IMR-90 (cell line): ENCODE data around the gene OR2AP1. TPM values are rescaled to one million over a fixed set of nuclear protein-coding genes. Genes with fewer than 3 reads are reported as not detected.

Experiments
- ATAC-seq: fragments of 200-7000 bp; cut with Tn5 transposase; 2 replicates; pipeline ENCODE4 v1.9.1; 2020; ENCODE audit warnings: low read depth, mild to moderate bottlenecking, moderate library complexity
- BruUV-seq: library from RNA; stranded (reverse); fragments of 400-500 nt; replicated peaks from 2 replicates; lab custom pipeline; 2021; lab: Mats Ljungman, UMichigan
- CTCF ChIA-PET: fragments of 300-600 bp; formaldehyde crosslinking; extraction: SDS; loops from one replicate; lab custom pipeline; 2021; ENCODE audit warnings: antibody characterized with exemption; lab: Yijun Ruan, JAX
- POLR2A ChIA-PET: fragments of 300-600 bp; sonication (Branson Sonifier 250); formaldehyde crosslinking; loops from one replicate; lab custom pipeline; 2022; ENCODE audit warnings: antibody characterized with exemption; ENCODE audit not compliant: unreplicated experiment; lab: Charles Lee
- DNase-seq: peaks from one replicate; pipeline ENCODE4 v3.0.0; 2013
- H2AFZ ChIP-seq: replicated peaks from 2 replicates; pipeline ENCODE3; 2013; ENCODE audit warnings: low read length, mild to moderate bottlenecking; ENCODE audit not compliant: poor library complexity
- H2AK5ac ChIP-seq: 2 replicates; pipeline ENCODE4 v1.6.1; 2013; ENCODE audit warnings: low read depth, low read length, inconsistent platforms
- H2AK9ac ChIP-seq: replicated peaks from 2 replicates; pipeline ENCODE3; 2013; ENCODE audit warnings: mild to moderate bottlenecking, low read depth, low read length, moderate library complexity; ENCODE audit not compliant: poor library complexity
- H2BK120ac ChIP-seq: 2 replicates; pipeline ENCODE4 v1.6.1; 2013; ENCODE audit warnings: low read depth, low read length, inconsistent platforms
- H2BK15ac ChIP-seq: 3 replicates; pipeline ENCODE4 v1.6.1; 2013; ENCODE audit warnings: low read depth, low read length, inconsistent platforms
- H2BK20ac ChIP-seq: 2 replicates; pipeline ENCODE4 v1.6.1; 2013; ENCODE audit warnings: low read depth, mild to moderate bottlenecking, inconsistent platforms, low read length, moderate library complexity
- H2BK5ac ChIP-seq: 2 replicates; pipeline ENCODE4 v1.6.1; 2013; ENCODE audit warnings: mild to moderate bottlenecking, low read depth, low read length, inconsistent platforms; ENCODE audit not compliant: poor library complexity, severe bottlenecking
- H3K14ac ChIP-seq: replicated peaks from 2 replicates; pipeline ENCODE4 v1.6.1; 2013; ENCODE audit warnings: low read depth, low read length, inconsistent platforms
- H3K18ac ChIP-seq: 2 replicates; pipeline ENCODE4 v1.6.1; 2013; ENCODE audit warnings: low read depth, low read length, control low read depth
- H3K23ac ChIP-seq: 2 replicates; pipeline ENCODE4 v1.6.1; 2013; ENCODE audit warnings: low read depth, low read length, inconsistent platforms
- H3K27ac ChIP-seq: 2 replicates; pipeline ENCODE4 v1.5.1; 2013; ENCODE audit warnings: mild to moderate bottlenecking, control low read depth, low read length; ENCODE audit not compliant: insufficient read depth
- H3K27me3 ChIP-seq: 2 replicates; pipeline ENCODE4 v1.6.1; 2013; ENCODE audit warnings: low read length; ENCODE audit not compliant: control insufficient read depth, insufficient read depth
- H3K36me3 ChIP-seq: 2 replicates; pipeline ENCODE4 v1.6.1; 2013; ENCODE audit warnings: low read length, mixed read lengths; ENCODE audit not compliant: control insufficient read depth, insufficient read depth
- H3K4ac ChIP-seq: 2 replicates; pipeline ENCODE4 v1.6.1; 2013; ENCODE audit warnings: low read depth, low read length, inconsistent platforms
- H3K4me1 ChIP-seq: 2 replicates; pipeline ENCODE4 v1.6.1; 2013; ENCODE audit warnings: low read length, mixed read lengths; ENCODE audit not compliant: control insufficient read depth, insufficient read depth
- H3K4me2 ChIP-seq: 2 replicates; pipeline ENCODE4 v1.6.1; 2013; ENCODE audit warnings: low read depth, mild to moderate bottlenecking, control low read depth, low read length, moderate library complexity
- H3K4me3 ChIP-seq: 2 replicates; pipeline ENCODE4 v1.5.1; 2013; ENCODE audit warnings: low read depth, mild to moderate bottlenecking, control low read depth, low read length, moderate library complexity; ENCODE audit not compliant: insufficient read depth
- H3K56ac ChIP-seq: 2 replicates; pipeline ENCODE4 v1.6.1; 2013; ENCODE audit warnings: low read length, inconsistent platforms; ENCODE audit not compliant: insufficient read depth; ENCODE audit errors: extremely low read depth
- H3K79me1 ChIP-seq, 2 experiments: 2 replicates each; pipeline ENCODE4 v1.6.1; 2013; ENCODE audit warnings: low read length in 2 of 2, inconsistent platforms in 1 of 2, low read depth in 1 of 2
- H3K9ac ChIP-seq: 2 replicates; pipeline ENCODE4 v1.6.1; 2013; ENCODE audit warnings: low read depth, low read length, control low read depth
- H3K9me1 ChIP-seq: 2 replicates; pipeline ENCODE4 v1.6.1; 2013; ENCODE audit warnings: low read length, inconsistent platforms; ENCODE audit not compliant: insufficient read depth
- H3K9me3 ChIP-seq: 2 replicates; pipeline ENCODE4 v1.6.1; 2013; ENCODE audit warnings: low read length; ENCODE audit not compliant: control insufficient read depth, insufficient read depth
- H4K20me1 ChIP-seq: 2 replicates; pipeline ENCODE4 v1.6.1; 2013; ENCODE audit warnings: low read length, inconsistent platforms; ENCODE audit not compliant: insufficient read depth
- H4K5ac ChIP-seq: 2 replicates; pipeline ENCODE4 v1.6.1; 2013; ENCODE audit warnings: mild to moderate bottlenecking, low read depth, low read length, control low read depth
- H4K8ac ChIP-seq, 2 experiments: 2 replicates each; pipeline ENCODE4 v1.6.1; 2013; ENCODE audit warnings: low read depth in 2 of 2, low read length in 2 of 2, control low read depth in 1 of 2, inconsistent platforms in 1 of 2
- H4K91ac ChIP-seq: 2 replicates; pipeline ENCODE4 v1.6.1; 2013; ENCODE audit warnings: low read depth, low read length, inconsistent platforms; ENCODE audit not compliant: insufficient read depth
- BHLHE40 ChIP-seq: fragments of 150-350 bp; IDR thresholded peaks from 2 replicates; pipeline ENCODE4 v1.6.1; 2016; ENCODE audit warnings: mild to moderate bottlenecking, low read depth, low read length
- CEBPB ChIP-seq: IDR thresholded peaks from 2 replicates; pipeline ENCODE4 v1.6.1; 2012; ENCODE audit warnings: low read depth, low read length, improper control_type of control experiment
- CHD1 ChIP-seq: IDR thresholded peaks from 2 replicates; pipeline ENCODE4 v1.6.1; 2012; ENCODE audit warnings: low read depth, low read length, improper control_type of control experiment
- FOS ChIP-seq: fragments of 150-350 bp; IDR thresholded peaks from 2 replicates; pipeline ENCODE4 v1.6.1; 2016; ENCODE audit warnings: low read depth, low read length
- MAFK ChIP-seq: IDR thresholded peaks from 2 replicates; pipeline ENCODE4 v1.6.1; 2012; ENCODE audit warnings: low read depth, low read length, improper control_type of control experiment
- MAZ ChIP-seq: IDR thresholded peaks from 2 replicates; pipeline ENCODE4 v1.6.1; 2012; ENCODE audit warnings: low read depth, mild to moderate bottlenecking, low read length, improper control_type of control experiment, moderate library complexity, borderline replicate concordance
- MXI1 ChIP-seq: IDR thresholded peaks from 2 replicates; pipeline ENCODE4 v1.6.1; 2012; ENCODE audit warnings: low read depth, mild to moderate bottlenecking, low read length, moderate library complexity, borderline replicate concordance
- NFE2L2 ChIP-seq: fragments of 150-350 bp; IDR thresholded peaks from 2 replicates; pipeline ENCODE4 v1.6.1; 2016; ENCODE audit warnings: low read depth, mild to moderate bottlenecking, low read length
- POLR2A ChIP-seq: IDR thresholded peaks from 2 replicates; pipeline ENCODE4 v1.6.1; 2012; ENCODE audit warnings: mild to moderate bottlenecking, low read depth, low read length
- RAD21 ChIP-seq: IDR thresholded peaks from 2 replicates; pipeline ENCODE4 v1.6.1; 2012; ENCODE audit warnings: low read length, improper control_type of control experiment
- RCOR1 ChIP-seq: IDR thresholded peaks from 2 replicates; pipeline ENCODE4 v1.6.1; 2012; ENCODE audit warnings: mild to moderate bottlenecking, low read length, improper control_type of control experiment; ENCODE audit not compliant: insufficient replicate concordance
- RFX5 ChIP-seq: IDR thresholded peaks from 2 replicates; pipeline ENCODE4 v1.8.0; 2012; ENCODE audit warnings: low read depth, mild to moderate bottlenecking, low read length, moderate library complexity
- SMC3 ChIP-seq: fragments of 150-350 bp; IDR thresholded peaks from 2 replicates; pipeline ENCODE4 v1.6.1; 2016; ENCODE audit warnings: low read depth, mild to moderate bottlenecking, antibody characterized with exemption, low read length, moderate library complexity
- whole genome bisulfite sequencing, 2 experiments: methylation state at CpG; one replicate each; pipeline versions ENCODE4 v1.1.5 to v1.1.7; 2013; ENCODE audit warnings: missing lambda C conversion rate in 2 of 2; ENCODE audit not compliant: insufficient read length in 1 of 2; ENCODE audit errors: extremely low coverage in 2 of 2; 5-methylcytosine and 5-hydroxymethylcytosine counted together
- dilution Hi-C: fragments of 300-500 bp; cut with HindIII; formaldehyde crosslinking; loops from one replicate; pipeline ENCODE4 v1.14.3; 2018; ENCODE audit warnings: low sequenced_read_pairs; ENCODE audit not compliant: unreplicated experiment
- in situ Hi-C: fragments of 300-500 bp; cut with MboI; formaldehyde crosslinking; loops from 3 replicates; pipeline ENCODE4 v1.14.3; 2019; ENCODE audit warnings: low sequenced_read_pairs, inconsistent platforms, mixed read lengths
- intact Hi-C: fragments of 100-400 bp; cut with micrococcal nuclease; formaldehyde crosslinking; loops from 2 replicates; pipeline ENCODE4 v1.10.0; 2022
- polyA plus RNA-seq, 3 experiments: library from polyadenylated mRNA; depleted of rRNA; stranded (reverse); fragments of >200 nt; gene quantifications; 2 replicates each; pipeline ENCODE4 v1.2.3, GENCODE V29; 2012; ENCODE audit warnings: low replicate concordance in 1 of 3
- total RNA-seq: library from RNA; depleted of rRNA; stranded (reverse); fragments of >200 nt; gene quantifications from 2 replicates; pipeline ENCODE4 v1.2.3, GENCODE V29; 2012
- TF ChIP-seq, protein P1 (sequence below): fragments of 150-350 bp; IDR thresholded peaks from 2 replicates; pipeline ENCODE4 v1.6.1; 2017; ENCODE audit warnings: mild to moderate bottlenecking, antibody characterized with exemption, low read length, low read depth
- TF ChIP-seq, protein P2 (sequence below): fragments of 150-350 bp; IDR thresholded peaks from 2 replicates; pipeline ENCODE4 v1.6.1; 2016; ENCODE audit warnings: low read depth, mild to moderate bottlenecking, low read length, moderate library complexity, borderline replicate concordance
- TF ChIP-seq, protein P3 (sequence below): conservative IDR thresholded peaks from 2 replicates; pipeline ENCODE4 v1.5.1; 2012; ENCODE audit warnings: mild to moderate bottlenecking, low read depth, low read length, improper control_type of control experiment

The OR2AP1 gene
- total and polyA plus RNA-seq, 2 of the 4 experiments (the other 2 are of a cell fraction), result not detected

DNA sequence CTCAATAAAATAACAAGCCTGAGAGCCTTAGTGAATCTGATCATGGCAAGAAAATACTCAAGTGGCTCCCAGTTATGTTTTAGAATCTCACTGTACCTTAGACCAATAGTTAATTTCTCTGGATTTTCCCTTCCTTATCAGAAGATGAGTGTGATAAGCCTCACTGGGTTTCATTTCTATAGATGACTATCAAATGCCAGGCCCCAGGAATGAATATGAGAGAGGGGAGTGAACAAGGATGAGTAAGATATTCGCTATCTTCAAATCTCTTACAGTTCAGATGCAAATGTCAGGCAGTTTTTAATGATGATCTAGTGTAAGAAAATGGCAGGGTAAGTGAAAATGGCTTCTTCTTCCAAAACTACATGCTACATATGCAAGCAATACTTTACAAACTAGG is 38.3 kb downstream of the OR2AP1 start:
- no peak overlapping the region for H3K23ac ChIP-seq
- dilution Hi-C loops, result no loop called here
- no peak overlapping the region for H2AK5ac ChIP-seq
- H4K8ac ChIP-seq, result no peak overlapping the region
- no peak overlapping the region for H2BK5ac ChIP-seq
- WGBS, 2 experiments, result no CpG with 5 or more reads among the region's 1 CpG
- H2AK9ac ChIP-seq, result no peak overlapping the region
- no peak overlapping the region for H4K91ac ChIP-seq
- no peaks in the 10 kb centered on the region for H4K20me1 ChIP-seq
- peaks cover 2% of the 10 kb centered on the region for H3K27me3 ChIP-seq
- H3K4me2 ChIP-seq, result no peak overlapping the region
- no peaks in the 10 kb centered on the region for H3K36me3 ChIP-seq
- H3K9me3 ChIP-seq, result no peaks in the 10 kb centered on the region
- DNase-seq, result no peak
- no peaks in the 10 kb centered on the region for H3K9me1 ChIP-seq
- H2BK20ac ChIP-seq, result no peak overlapping the region
- no peak overlapping the region for H3K14ac ChIP-seq
- no peak overlapping the region for H2BK15ac ChIP-seq
- ChIA-PET POLR2A (no interaction called here), CTCF (no interaction called here)
- intact Hi-C loops, result no loop called here
- H3K9ac ChIP-seq, result no peak overlapping the region
- BruUV-seq, result no TSS peak
- no peak overlapping the region for H3K56ac ChIP-seq
- H2AFZ ChIP-seq, result no peak overlapping the region
- H4K5ac ChIP-seq, result no peak overlapping the region
- no peak overlapping the region for H3K4ac ChIP-seq
- H2BK120ac ChIP-seq, result no peak overlapping the region
- no peak for ATAC-seq
- H3K27ac ChIP-seq, result no peak overlapping the region
- no peaks in the 10 kb centered on the region for H3K4me1 ChIP-seq
- H3K79me1 ChIP-seq, result no peaks in the 10 kb centered on the region
- H3K18ac ChIP-seq, result no peak overlapping the region
- in situ Hi-C loops, result loop anchor here (10.0 kb wide), 1 partner anchor 416 kb away; no protein-coding TSS in a partner anchor
- TF ChIP-seq FOS, result no peak
- no peak for TF ChIP-seq MXI1
- no peak for TF ChIP-seq MAZ
- TF ChIP-seq, protein P1, sequence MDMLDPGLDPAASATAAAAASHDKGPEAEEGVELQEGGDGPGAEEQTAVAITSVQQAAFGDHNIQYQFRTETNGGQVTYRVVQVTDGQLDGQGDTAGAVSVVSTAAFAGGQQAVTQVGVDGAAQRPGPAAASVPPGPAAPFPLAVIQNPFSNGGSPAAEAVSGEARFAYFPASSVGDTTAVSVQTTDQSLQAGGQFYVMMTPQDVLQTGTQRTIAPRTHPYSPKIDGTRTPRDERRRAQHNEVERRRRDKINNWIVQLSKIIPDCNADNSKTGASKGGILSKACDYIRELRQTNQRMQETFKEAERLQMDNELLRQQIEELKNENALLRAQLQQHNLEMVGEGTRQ, result no peak
- no peak for TF ChIP-seq NFE2L2
- no peak for TF ChIP-seq CHD1
- no peak for TF ChIP-seq CEBPB
- TF ChIP-seq MAFK, result no peak
- TF ChIP-seq, protein P2, sequence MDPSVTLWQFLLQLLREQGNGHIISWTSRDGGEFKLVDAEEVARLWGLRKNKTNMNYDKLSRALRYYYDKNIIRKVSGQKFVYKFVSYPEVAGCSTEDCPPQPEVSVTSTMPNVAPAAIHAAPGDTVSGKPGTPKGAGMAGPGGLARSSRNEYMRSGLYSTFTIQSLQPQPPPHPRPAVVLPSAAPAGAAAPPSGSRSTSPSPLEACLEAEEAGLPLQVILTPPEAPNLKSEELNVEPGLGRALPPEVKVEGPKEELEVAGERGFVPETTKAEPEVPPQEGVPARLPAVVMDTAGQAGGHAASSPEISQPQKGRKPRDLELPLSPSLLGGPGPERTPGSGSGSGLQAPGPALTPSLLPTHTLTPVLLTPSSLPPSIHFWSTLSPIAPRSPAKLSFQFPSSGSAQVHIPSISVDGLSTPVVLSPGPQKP, result no peak
- TF ChIP-seq POLR2A, result no peak
- no peak for TF ChIP-seq SMC3
- TF ChIP-seq RAD21, result no peak
- no peak for TF ChIP-seq RCOR1
- no peak for TF ChIP-seq BHLHE40
- TF ChIP-seq, protein P3, sequence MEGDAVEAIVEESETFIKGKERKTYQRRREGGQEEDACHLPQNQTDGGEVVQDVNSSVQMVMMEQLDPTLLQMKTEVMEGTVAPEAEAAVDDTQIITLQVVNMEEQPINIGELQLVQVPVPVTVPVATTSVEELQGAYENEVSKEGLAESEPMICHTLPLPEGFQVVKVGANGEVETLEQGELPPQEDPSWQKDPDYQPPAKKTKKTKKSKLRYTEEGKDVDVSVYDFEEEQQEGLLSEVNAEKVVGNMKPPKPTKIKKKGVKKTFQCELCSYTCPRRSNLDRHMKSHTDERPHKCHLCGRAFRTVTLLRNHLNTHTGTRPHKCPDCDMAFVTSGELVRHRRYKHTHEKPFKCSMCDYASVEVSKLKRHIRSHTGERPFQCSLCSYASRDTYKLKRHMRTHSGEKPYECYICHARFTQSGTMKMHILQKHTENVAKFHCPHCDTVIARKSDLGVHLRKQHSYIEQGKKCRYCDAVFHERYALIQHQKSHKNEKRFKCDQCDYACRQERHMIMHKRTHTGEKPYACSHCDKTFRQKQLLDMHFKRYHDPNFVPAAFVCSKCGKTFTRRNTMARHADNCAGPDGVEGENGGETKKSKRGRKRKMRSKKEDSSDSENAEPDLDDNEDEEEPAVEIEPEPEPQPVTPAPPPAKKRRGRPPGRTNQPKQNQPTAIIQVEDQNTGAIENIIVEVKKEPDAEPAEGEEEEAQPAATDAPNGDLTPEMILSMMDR, result no peak
- no peak for TF ChIP-seq RFX5
- no peak overlapping the region for H3K4me3 ChIP-seq
